ENCODE measurements around the gene TPP1. TPM values are rescaled to one million over a fixed set of nuclear protein-coding genes. Genes with fewer than 3 reads are reported as not detected.

The TPP1 gene
- total and polyA plus RNA-seq, 9 donors: 21.0 to 360 (median 58.2) TPM

DNA sequence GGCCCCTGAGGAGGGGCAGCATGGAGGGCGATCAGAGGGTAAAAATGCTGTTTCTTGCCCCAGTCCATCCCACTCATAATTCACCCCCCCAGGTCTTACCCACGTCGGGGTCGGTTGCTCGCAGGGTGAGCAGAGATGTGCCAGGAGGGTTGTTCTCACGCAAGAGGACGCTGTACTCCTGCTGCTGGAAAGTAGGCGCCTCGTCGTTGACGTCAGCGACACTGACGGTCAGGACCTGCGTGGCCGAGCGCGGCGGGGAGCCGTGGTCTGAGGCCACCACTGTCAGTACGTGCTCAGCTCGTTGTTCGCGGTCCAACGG lies 10.3 kb upstream of the TPP1 start:
- no peaks in the 10 kb centered on the region for H3K36me3 ChIP-seq
- intact Hi-C loops (cut with DNase I): no loop called here

DNA sequence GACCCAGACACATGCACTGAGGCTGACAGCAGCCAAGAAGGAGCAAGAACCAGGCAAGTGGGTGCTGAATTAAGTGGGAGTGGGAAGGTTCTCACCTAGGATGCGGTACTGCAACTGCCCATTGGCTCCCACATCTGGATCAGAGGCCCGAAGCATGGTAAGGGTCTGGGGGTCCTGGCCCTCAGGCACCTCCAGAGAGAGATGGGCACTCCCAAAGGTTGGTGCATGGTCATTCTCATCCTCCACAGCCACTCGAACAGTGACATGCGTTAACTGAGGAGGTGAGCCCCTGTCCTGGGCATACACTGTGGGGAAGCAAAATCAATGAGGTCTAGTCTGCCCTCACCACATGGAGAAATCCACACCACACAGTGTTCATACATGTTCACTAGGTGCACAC lies 9.3 kb upstream of the TPP1 start:
- intact Hi-C loops (cut with DNase I): no loop called here
- Histone ChIP-seq H3K4me1 (ENCODE audit: insufficient read depth) (no peaks in the 10 kb centered on the region), H3K27me3 (no peaks in the 10 kb centered on the region), H3K36me3 (no peaks in the 10 kb centered on the region), H3K27ac (no peak overlapping the region), H3K4me3 (no peak overlapping the region), H3K9me3 (no peaks in the 10 kb centered on the region)
- 93 to 95% (median 93%) methylated on average over 4 of the region's 4 CpGs for WGBS, 3 donors
- TF ChIP-seq POLR2A (IDR thresholded peaks at IDR 0.05) (no peak), EP300 (IDR thresholded peaks at IDR 0.05) (no peak)
- TF ChIP-seq, protein P1, sequence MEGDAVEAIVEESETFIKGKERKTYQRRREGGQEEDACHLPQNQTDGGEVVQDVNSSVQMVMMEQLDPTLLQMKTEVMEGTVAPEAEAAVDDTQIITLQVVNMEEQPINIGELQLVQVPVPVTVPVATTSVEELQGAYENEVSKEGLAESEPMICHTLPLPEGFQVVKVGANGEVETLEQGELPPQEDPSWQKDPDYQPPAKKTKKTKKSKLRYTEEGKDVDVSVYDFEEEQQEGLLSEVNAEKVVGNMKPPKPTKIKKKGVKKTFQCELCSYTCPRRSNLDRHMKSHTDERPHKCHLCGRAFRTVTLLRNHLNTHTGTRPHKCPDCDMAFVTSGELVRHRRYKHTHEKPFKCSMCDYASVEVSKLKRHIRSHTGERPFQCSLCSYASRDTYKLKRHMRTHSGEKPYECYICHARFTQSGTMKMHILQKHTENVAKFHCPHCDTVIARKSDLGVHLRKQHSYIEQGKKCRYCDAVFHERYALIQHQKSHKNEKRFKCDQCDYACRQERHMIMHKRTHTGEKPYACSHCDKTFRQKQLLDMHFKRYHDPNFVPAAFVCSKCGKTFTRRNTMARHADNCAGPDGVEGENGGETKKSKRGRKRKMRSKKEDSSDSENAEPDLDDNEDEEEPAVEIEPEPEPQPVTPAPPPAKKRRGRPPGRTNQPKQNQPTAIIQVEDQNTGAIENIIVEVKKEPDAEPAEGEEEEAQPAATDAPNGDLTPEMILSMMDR (IDR thresholded peaks at IDR 0.05): no peak
- no peak for DNase-seq

More for the DNA sequence above, 10.3 kb upstream of the TPP1 start:
- Histone ChIP-seq H3K4me3 (no peak overlapping the region), H3K4me1 (ENCODE audit: insufficient read depth) (no peaks in the 10 kb centered on the region), H3K27me3 (no peaks in the 10 kb centered on the region), H3K9me3 (no peaks in the 10 kb centered on the region), H3K27ac (no peak overlapping the region)
- TF ChIP-seq, protein P1 (IDR thresholded peaks at IDR 0.05): no peak
- no peak for TF ChIP-seq POLR2A (IDR thresholded peaks at IDR 0.05)
- TF ChIP-seq EP300 (IDR thresholded peaks at IDR 0.05): no peak
- WGBS, 3 donors: 89 to 94% (median 91%) methylated on average over 24 of the region's 24 CpGs
- DNase-seq: peak in 1 of 5 donors; percentile 24

DNA sequence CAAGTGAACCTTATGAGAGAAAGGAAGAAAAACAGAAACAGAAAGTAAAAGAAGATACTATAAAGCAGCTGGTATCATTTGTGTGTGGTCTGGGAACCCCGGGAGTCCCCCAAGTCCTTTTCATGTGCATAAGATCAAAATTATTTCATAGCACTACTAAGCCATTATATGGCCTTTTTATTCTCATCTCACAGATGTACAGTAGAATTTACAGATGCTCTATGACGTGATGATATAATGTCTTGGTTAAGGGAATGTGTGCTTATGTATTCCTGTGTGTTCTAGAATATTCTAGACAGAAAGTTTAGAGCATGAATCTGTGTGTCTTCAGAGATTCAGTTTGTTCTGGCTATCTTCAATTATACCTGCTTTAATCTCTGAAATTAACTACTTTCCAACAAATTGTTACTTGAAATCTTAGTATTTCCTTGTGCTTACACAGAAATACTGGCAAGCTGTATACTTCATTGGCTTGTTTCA lies 8.6 kb upstream of the TPP1 start:
- intact Hi-C loops (cut with DNase I): no loop called here
- 54 to 65% (median 58%) methylated on average over 2 of the region's 2 CpGs for WGBS, 3 donors
- Histone ChIP-seq H3K27me3 (no peaks in the 10 kb centered on the region), H3K4me3 (no peak overlapping the region), H3K27ac (no peak overlapping the region), H3K9me3 (no peaks in the 10 kb centered on the region), H3K4me1 (ENCODE audit: insufficient read depth) (no peaks in the 10 kb centered on the region), H3K36me3 (no peaks in the 10 kb centered on the region)
- no peak for DNase-seq
- no peak for TF ChIP-seq EP300 (IDR thresholded peaks at IDR 0.05)
- TF ChIP-seq, protein P1 (IDR thresholded peaks at IDR 0.05): no peak
- no peak for TF ChIP-seq POLR2A (IDR thresholded peaks at IDR 0.05)

DNA sequence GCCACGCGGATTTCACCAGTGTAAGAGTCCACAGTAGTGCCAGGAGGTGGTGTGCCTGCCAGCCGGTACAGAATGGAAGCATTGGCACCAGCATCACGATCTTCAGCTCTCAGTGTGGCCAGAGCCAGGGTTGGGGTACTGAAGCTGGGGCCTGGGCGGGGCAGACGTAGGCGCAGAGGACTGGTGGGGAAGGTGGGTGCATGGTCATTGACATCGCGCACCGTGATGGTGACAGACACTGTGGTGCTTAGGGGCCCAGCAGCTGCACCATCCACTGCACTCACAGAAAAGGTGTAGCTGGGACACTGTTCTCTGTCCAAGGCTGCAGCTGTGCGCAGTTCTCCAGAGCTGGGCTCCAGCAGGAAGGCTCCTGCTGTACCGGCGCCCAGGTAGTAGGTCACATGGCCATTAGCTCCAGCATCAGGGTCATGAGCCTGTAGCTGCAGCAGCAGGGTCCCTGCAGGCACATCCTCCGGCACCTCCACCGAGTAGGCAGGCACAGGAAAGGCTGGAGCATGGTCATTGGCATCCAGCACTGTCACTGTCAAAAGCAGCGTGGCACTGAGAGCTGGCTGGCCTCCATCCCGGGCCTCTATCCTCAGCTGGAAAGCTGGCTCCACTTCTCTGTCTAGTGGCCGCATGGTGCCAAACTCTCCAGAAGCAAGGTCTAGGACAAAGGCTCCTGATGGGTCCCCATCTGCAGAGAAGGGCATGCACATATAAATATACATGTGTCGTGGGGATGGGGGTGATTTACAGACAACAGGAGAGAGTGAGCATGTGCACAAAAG lies 7.9 kb upstream of the TPP1 start:
- Histone ChIP-seq H3K9me3 (no peaks in the 10 kb centered on the region), H3K27ac (no peak overlapping the region), H3K4me3 (no peak overlapping the region), H3K36me3 (no peaks in the 10 kb centered on the region), H3K4me1 (ENCODE audit: insufficient read depth) (no peaks in the 10 kb centered on the region), H3K27me3 (no peaks in the 10 kb centered on the region)
- DNase-seq: peak in 2 of 5 donors; percentile 8 to 31
- WGBS, 3 donors: 80 to 90% (median 83%) methylated on average over 19 of the region's 19 CpGs
- intact Hi-C loops (cut with DNase I): no loop called here
- TF ChIP-seq POLR2A (IDR thresholded peaks at IDR 0.05) (no peak), EP300 (IDR thresholded peaks at IDR 0.05) (no peak)
- TF ChIP-seq, protein P1 (IDR thresholded peaks at IDR 0.05): no peak
